ENCODE measurements around the gene PIP4K2B. TPM values are rescaled to one million over a fixed set of nuclear protein-coding genes. Genes with fewer than 3 reads are reported as not detected.
A peak's percentile ranks its signal among the peaks of the same experiment; 100 is the strongest.

PIP4K2B gene
- total RNA-seq = 10 to 100 TPM; 15.3 to 63.5 (median 23.5) TPM

GRCh38 chr17:38799501-38800236, at the start of gene PIP4K2B:
PIP4K2B (minus strand) TSS chr17:38799556; CDS start chr17:38799424, 132 bp downstream.
- no peaks in the 10 kb centered on the region for H3K27me3 ChIP-seq
- in situ Hi-C loops (cut with MboI; ENCODE audit: low pct_ligation_motif_present in 1 of 4, low pct_unique_long_range_greater_than_20kb in 1 of 4, low sequenced_read_pairs in 3 of 4) (no loop called here), intact Hi-C loops (cut with DNase I; ENCODE audit: low total_unique reads) (no loop called here)
- 0% methylated on average over 17 of the region's 76 CpGs; no CpG with 5 or more reads in 1 of the 2 donors for WGBS, 2 donors (ENCODE audit: low coverage in 1 of 2)
- peak; percentile 97 for DNase-seq
- no peaks in the 10 kb centered on the region for H3K9me3 ChIP-seq
- H3K4me3 ChIP-seq = peak within 1 kb of the TSS; percentile 72 to 88 (median 83)
- H3K27ac ChIP-seq = peak within 1 kb of the TSS; percentile 94 to 99 (median 97)
- H3K4me1 ChIP-seq = peaks cover 19 to 35% (median 30%) of the 10 kb centered on the region in 4 donors
- TF ChIP-seq POLR2A (IDR thresholded peaks at IDR 0.05) = peak; percentile 63
- TF ChIP-seq EP300 (IDR thresholded peaks at IDR 0.05; ENCODE audit: low read depth) = peak; percentile 43
- TF ChIP-seq POLR2AphosphoS5 (IDR thresholded peaks at IDR 0.05) = peak; percentile 69 to 88 (median 88)
- no peak for TF ChIP-seq CTCF (IDR thresholded peaks at IDR 0.05)
- H3K36me3 ChIP-seq = peaks cover 0 to 30% (median 15%) of the 10 kb centered on the region in 4 donors

GRCh38 chr17:38848557-38848891, 49.2 kb upstream of the PIP4K2B start:
- peaks cover 0 to 48% (median 14%) of the 10 kb centered on the region in 4 donors for H3K36me3 ChIP-seq
- H3K27me3 ChIP-seq = no peaks in the 10 kb centered on the region
- 100% methylated on average over 1 of the region's 1 CpG; no CpG with 5 or more reads in 1 of the 2 donors for WGBS, 2 donors (ENCODE audit: low coverage in 1 of 2)
- DNase-seq = no peak
- no peaks in the 10 kb centered on the region for H3K9me3 ChIP-seq
- in situ Hi-C loops (cut with MboI; ENCODE audit: low pct_ligation_motif_present in 1 of 4, low pct_unique_long_range_greater_than_20kb in 1 of 4, low sequenced_read_pairs in 3 of 4) = no loop called here
- H3K4me1 ChIP-seq = peaks cover 11 to 34% (median 24%) of the 10 kb centered on the region in 4 donors
- H3K27ac ChIP-seq = no peak overlapping the region
- TF ChIP-seq EP300 (IDR thresholded peaks at IDR 0.05; ENCODE audit: low read depth) = no peak
- TF ChIP-seq CTCF (IDR thresholded peaks at IDR 0.05) = no peak
- no peak for TF ChIP-seq POLR2AphosphoS5 (IDR thresholded peaks at IDR 0.05)
- no peak for TF ChIP-seq POLR2A (IDR thresholded peaks at IDR 0.05)
- intact Hi-C loops (cut with DNase I; ENCODE audit: low total_unique reads) = no loop called here
- H3K4me3 ChIP-seq = no peak overlapping the region

- WGBS, 2 donors (ENCODE audit: low coverage in 1 of 2) = 62 to 70% methylated on average over 9 to 12 of the region's 13 CpGs
- intact Hi-C loops (cut with DNase I; ENCODE audit: low total_unique reads) (no loop called here), in situ Hi-C loops (cut with MboI; ENCODE audit: low pct_ligation_motif_present in 1 of 4, low pct_unique_long_range_greater_than_20kb in 1 of 4, low sequenced_read_pairs in 3 of 4) (no loop called here)
- peak; percentile 41 for DNase-seq
- H3K27me3 ChIP-seq = no peaks in the 10 kb centered on the region
- peak overlapping the region in 1 of 4 donors; percentile 55 for H3K27ac ChIP-seq
- H3K4me3 ChIP-seq = no peak overlapping the region
- peaks cover 0 to 7% (median 0%) of the 10 kb centered on the region in 4 donors for H3K4me1 ChIP-seq
- TF ChIP-seq POLR2A (IDR thresholded peaks at IDR 0.05) (no peak), POLR2AphosphoS5 (IDR thresholded peaks at IDR 0.05) (no peak)
- H3K9me3 ChIP-seq = no peaks in the 10 kb centered on the region
- peaks cover 0 to 19% (median 8%) of the 10 kb centered on the region in 4 donors for H3K36me3 ChIP-seq
Observed at GRCh38 chr17:38844261-38844757, 45.0 kb upstream of the PIP4K2B start.

GRCh38 chr17:38825762-38826247, 26.4 kb upstream of the PIP4K2B start:
- TF ChIP-seq POLR2AphosphoS5 (IDR thresholded peaks at IDR 0.05) (no peak), EP300 (IDR thresholded peaks at IDR 0.05; ENCODE audit: low read depth) (no peak), POLR2A (IDR thresholded peaks at IDR 0.05) (no peak), CTCF (IDR thresholded peaks at IDR 0.05) (no peak)
- in situ Hi-C loops (cut with MboI; ENCODE audit: low pct_ligation_motif_present in 1 of 4, low pct_unique_long_range_greater_than_20kb in 1 of 4, low sequenced_read_pairs in 3 of 4) = no loop called here
- Histone ChIP-seq H3K27me3 (no peaks in the 10 kb centered on the region), H3K9me3 (no peaks in the 10 kb centered on the region), H3K36me3 (peaks cover 0 to 2% (median 0%) of the 10 kb centered on the region in 4 donors), H3K4me3 (peak overlapping the region; percentile 16 to 79 (median 70)), H3K27ac (peak overlapping the region; percentile 92 to 99 (median 95)), H3K4me1 (peaks cover 9 to 22% (median 15%) of the 10 kb centered on the region in 4 donors)
- DNase-seq = no peak
- WGBS, 2 donors (ENCODE audit: low coverage in 1 of 2) = 93 to 95% methylated on average over 17 of the region's 17 CpGs
- intact Hi-C loops (cut with DNase I; ENCODE audit: low total_unique reads) = no loop called here
